Fibroblast of skin of left biceps (primary cell): ENCODE results near the gene PTPRO.
A peak's percentile ranks its signal among the peaks of the same experiment; 100 is the strongest.

ENCODE experiments used
- DNase-seq, 2 experiments: peaks; one replicate each; pipeline ENCODE4 v3.0.0-alpha.2; 2013; ENCODE audit warnings: low read depth in 2 of 2

PTPRO gene

DNA sequence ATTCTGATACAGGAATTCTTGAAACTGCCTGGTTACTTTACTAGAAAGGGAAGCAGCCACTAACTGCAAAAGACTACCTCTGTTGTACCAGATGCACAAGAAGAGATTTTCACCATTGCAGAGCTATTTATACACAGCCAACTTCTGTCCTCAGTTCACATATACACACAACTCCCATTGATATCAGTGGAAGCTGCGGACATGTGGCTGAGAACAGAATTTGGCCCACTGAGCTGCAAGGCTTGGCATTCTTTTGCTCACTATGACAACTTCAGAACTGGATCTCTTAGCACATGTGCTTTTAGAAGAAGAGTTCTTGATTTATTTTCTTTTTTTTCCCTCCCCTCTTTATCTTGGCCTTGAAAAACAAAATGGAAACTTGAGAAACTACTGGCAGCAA is 28.3 kb downstream of the PTPRO start:
- no peak for DNase-seq

DNA sequence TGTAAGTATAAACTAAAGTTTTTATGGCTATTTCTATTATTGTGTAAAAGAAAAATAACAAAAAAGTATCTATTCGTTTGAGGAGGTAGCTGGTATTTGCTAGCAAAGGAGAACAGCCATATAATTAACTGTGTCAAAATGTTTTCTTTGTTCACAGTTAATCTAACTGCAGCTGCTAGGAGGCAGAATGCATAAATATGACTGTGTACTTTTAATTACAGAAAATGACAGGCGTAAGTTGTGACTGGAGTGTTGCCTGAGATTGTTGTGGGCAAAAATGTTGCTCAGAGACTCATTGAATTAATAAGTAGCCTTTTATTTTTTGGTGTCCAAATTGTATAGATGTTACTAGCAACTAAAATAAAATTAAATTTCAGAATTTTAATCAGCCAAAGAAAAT is 33.5 kb downstream of the PTPRO start:
- no peak for DNase-seq

DNA sequence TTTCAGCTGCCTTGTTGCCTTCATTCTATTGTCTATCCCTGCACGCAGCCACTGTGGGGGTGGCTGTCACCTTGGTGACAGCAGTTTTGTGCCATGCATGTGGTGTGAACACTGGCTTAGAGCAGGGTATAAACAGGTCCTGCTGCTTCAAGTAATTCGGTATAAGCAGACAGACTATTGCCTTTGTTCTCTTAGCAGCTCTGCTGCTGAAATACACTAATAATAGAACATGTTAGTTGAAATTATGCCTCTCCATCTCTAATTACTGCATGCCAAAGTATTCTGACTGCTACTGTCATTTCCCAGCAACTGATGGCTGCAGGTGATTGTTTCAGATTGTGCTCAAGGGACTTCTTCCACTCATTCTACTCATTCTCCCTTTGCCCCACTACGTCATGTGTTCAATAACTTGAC is 34.6 kb downstream of the PTPRO start:
- no peak for DNase-seq

DNA sequence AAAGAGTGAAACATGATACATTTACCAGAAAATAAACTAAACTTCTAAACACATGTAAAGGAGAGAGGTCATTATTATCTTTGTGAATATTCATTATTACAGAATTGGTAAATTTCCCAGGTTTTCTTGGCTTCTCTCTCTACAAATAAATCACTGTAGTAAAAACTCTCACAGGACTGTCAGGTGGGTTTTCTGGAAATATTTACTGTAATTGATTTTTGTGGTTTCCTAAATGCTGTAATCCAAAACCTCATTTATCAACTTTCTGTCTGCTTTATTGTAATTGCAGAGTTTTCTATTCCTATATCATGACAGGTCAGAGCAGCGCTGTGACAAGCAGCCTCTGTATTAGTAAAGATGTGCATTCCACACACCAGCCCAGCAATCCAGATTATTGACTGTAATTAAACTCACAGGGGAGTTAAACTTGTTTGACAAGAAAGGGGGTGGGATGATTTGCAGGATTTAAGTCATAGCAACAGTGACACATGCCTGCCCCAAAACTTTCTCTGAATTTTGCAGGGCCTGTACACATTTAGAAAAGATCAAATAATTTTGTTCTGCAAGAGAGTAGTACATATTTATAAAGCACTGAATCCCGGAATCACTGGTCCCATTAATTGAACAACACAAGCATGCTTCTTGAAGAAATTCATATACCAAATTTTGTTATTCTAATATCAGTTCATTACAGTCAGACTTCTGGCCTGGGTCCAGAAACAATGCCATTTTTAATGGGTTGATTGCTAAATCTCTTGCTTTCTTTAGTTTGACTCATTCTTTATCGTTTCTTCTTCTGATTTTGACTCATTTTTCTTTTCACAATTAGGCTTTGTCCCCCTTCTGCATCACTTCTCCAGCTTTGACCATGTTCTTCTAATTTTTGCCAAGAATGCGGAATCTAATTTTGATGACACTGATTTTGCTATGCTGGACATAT is 42.2 kb downstream of the PTPRO start:
- peak in 1 of 2 experiments; percentile 4 for DNase-seq

DNA sequence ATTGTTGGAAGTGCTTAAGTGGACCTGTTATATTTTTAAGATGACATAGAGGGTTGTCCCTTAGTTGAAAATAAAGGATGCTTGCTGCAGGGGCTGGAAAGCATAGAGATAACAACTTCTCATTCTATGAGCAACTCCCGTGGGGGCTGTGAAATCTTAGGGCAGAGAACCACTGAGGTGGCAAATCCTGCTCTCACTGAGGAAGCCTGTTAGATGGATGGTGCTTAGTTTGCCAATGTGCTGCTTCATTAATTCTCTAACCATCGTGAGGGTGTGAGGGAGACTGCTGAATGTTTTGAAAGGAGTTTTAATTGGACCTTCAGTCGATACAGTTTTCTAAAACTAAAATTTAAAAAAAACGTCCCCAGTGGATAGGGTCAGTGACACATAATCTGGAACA is 46.5 kb downstream of the PTPRO start:
- DNase-seq = no peak

DNA sequence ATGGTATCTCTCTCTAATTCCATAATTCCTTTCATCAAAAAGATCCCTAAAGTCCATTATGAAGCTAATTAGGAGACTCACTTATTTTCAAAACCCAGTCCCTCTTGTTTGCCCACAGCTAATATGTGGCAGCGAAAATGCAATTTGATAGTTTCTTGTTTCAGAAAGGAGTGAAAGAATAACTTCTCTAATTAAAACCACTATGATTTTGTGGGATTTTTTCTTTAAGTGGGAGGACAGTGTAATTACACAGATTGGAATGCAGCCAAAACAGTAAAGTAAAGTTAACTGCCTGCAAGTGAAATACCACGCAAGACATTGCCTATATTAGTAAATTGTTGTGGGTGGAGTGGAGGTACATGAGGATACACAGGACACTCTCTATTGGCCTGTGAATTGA is 50.0 kb downstream of the PTPRO start:
- no peak for DNase-seq

DNA sequence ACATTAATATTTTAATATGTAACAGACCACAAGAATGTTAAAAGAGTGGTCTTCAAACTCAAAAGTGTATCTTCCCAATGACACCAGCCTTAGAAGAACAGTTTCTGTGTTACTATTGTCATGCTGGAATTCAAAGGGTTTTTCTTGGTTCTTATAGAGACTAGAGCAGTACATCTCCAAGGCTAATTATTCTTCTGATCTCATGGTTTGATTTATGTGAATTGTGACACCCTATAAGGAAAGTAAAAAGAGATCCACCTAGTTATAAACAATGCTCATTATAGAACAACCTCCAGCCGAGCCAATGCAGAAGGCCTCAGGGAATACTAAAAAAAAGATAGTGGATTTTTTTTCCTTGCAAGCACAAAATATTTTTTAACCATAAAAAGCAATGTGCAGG is 65.5 kb downstream of the PTPRO start:
- DNase-seq = no peak

DNA sequence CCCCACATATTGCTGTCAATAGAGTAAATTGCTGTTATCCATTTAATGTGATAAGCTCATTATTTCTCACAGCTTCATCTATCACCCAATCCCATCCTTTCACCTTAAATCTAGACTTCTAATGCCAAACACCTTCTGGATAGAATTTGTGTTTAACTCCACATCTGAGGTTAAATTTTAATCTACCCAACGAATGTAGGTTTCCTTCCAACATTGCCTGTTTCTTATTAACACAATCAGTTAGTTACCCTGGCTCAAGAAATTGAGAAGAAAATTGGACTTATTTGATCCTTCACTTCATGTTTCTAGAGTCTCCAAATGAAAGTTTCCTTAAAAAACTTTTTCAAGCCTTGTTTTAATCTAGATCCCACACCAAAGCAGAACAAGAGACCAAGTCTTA is 67.3 kb downstream of the PTPRO start:
- DNase-seq = no peak

DNA sequence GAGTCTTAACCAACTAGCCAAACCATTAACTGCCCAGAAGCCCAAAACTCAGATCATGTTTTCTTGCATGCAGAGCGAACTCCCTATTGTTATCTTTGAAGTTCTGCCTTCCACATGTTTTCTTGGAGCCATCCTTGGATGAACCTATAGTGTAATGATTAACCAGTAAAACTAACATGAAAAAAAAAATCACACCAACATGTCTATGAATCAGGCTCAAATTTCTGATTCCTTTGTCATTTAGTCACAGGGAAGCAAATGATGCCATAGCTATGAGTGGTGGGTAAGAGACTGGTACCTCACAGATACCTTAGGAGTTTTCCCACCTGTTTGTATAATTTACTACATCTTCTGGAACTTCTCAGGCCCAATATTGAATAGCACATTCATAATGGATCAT is 70.7 kb downstream of the PTPRO start:
- no peak for DNase-seq

DNA sequence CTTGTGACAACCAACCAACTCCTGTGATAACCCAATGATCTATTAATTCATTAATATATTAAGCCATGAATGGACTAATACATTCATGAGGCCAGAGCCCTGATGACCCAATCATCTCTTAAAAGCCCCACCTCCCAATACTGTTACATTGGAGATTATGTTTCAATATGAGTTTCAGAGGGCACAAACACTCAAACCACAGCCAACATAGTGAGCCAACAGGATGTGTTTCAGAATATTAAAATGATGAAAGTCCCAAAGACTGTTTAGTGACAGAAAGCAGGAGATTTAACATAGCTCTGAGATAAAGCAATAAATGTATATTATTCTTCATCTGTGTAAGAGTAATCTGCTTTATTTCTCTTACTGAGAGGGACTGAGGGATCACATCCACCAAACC is 71.7 kb downstream of the PTPRO start:
- DNase-seq = no peak

DNA sequence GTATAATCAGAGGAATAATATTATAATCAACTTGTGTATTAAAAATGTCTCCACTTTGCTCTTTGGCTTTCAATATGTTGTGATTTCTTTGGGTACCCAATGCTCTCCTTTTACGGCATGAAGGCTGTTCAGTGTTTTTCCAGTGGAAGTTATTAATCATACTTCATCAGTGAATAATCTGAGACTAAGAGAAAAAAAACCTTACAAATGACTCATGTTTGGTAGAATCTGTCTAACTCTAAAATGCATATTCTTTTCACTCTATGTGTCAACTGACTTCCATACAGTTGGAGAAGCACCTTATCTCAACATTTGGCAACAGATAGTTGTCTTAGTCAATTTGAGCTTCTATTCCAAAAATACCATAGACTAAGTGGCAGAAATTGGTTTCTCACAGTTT is 82.2 kb downstream of the PTPRO start:
- DNase-seq = peak; percentile 18 to 30

DNA sequence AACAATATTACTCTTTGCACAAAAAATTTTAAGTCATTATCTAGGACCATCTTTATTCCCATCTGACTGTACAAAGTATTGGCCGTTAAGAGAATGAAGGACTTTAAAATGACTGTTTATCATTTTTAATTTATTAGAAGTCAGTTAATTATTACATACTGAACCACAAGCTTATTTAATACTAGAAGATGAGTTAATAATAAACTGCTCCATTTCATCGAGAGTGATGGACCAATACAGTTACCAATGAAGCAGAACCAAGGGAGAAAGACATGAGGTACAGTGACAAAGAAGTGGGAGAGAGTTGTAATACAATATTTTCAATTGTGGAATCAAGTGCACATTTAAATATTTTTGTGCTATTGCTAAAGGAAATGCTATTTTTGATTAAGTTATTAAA is 83.3 kb downstream of the PTPRO start:
- DNase-seq = no peak

DNA sequence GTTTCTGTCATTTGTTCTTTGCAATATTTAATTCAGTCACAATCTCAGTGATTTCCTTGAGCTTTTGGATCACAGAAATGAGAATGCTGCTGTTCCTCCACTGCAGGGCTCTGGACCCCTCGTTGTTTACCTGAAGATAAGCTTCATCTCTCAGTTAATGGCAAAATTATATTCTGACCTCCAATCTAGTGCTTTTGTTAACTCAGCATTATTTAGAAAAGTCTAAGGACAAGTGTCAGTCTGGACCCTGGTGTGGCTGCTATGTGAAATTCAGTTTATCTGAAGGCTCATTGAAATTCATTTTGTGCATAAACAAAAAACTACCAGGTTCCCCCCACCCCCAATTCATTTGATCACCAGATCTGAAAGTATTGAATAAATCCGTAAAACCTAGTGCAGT is 84.7 kb downstream of the PTPRO start:
- DNase-seq = no peak

DNA sequence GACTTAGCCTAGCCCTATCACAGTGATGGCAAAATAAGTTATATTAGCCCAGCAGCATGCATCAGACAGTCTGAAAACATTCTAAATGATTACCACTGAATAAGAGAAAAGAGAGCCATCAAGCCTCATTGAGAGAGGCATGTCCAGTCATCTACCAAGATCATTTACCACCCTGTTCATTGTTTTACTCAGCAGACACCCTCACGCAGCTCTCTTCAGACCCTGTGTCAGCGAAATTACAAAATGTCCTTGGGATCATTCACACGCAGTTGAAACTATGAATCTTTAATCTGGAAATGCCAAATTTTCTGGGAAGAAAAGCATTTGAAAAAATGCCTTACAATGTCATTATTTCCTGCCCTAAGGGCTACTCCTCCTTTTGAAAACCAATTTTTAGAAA is 89.5 kb downstream of the PTPRO start:
- no peak for DNase-seq

DNA sequence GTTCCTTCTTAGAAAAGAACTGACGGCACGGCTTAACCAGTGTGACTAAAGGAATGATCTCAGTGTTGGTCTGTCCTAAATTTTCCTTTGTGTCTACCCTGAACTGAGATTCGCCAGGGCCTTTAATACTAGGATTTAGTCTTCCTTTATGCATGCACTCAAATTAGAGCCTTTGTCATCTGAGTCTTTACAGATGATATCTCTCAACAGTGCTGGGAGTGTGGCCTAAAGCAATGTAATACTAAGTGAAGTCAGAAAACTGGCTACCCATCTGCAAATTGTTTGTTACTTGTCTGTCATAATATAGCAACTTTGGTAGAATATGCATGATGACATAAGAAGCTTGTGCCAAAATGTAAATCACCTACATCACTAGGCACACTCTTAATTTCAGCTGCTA is 95.4 kb downstream of the PTPRO start:
- DNase-seq = no peak

DNA sequence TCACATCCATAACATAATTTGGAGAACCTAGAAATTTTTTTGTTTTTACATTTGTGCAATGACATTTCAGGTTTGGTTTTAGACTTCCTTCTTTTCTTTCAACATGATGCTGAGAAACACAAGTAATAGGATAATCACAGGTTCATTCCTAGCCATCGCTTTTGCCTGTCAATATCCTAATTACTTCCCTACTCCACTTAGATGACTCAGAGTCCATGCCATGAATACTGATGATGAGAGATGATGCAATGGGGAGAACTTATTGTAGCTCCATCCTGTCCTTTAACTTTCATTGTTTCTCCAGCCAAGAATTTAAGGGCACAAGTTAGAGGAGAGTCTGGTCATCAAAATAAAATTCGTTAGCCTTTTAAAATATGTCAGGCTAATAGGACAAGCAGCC is 101.3 kb downstream of the PTPRO start:
- peak; percentile 4 to 5 for DNase-seq

DNA sequence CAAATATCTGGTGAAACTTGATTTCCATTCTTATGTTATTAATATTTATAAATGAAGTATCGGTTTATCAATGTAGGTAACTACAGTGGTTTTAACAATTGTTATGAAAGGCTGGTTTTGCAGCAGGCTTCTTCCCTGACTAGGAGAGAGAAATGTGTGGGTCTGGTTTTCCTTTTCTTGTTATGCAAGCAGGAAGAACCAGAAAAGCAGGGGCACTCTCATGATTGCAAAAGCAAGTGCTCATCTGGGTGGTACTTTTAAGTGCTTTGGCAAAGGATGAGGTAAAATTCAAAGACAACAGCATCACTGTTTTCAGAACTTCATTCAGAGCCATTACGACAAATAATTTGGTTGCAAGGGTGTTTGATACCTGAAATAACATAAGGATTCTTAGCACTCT is 105.6 kb downstream of the PTPRO start:
- no peak for DNase-seq

DNA sequence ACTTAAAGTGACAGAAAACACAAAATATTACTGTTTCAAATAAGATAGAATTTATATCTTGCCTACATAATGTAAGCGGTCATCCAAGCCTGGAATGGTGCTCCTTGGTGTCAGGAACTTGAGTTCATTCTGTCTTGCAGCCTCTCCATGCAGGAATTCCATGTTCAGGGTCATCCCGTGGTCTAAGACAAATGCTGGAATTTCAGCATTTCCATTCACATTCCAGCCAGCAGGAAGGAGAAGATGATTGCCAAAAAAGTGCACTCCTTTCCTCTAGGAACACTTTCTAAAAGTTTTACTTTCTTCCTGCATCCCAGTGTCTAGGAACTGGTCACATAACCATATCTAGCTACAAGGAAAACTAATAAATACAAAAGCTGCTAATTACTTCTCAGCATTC is 106.3 kb downstream of the PTPRO start:
- no peak for DNase-seq

DNA sequence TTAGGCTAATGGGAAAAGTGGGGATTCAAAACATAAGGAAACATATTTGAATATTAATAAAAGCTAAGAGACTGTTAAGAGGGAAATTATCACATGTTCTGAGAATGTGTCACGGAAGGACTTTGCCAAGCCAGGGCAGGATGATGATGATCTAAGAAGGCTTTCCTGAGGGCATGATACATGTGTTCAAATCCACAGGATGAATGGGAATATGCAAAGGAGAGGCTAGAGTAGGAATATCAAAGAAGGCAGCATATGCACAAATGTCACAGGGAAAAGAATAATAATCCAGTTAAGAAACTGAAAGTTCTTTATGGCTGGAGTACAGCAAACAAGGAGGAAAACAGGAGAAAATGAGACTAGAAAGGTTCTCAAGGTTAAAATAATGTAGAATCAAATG is 107.0 kb downstream of the PTPRO start:
- DNase-seq = no peak

DNA sequence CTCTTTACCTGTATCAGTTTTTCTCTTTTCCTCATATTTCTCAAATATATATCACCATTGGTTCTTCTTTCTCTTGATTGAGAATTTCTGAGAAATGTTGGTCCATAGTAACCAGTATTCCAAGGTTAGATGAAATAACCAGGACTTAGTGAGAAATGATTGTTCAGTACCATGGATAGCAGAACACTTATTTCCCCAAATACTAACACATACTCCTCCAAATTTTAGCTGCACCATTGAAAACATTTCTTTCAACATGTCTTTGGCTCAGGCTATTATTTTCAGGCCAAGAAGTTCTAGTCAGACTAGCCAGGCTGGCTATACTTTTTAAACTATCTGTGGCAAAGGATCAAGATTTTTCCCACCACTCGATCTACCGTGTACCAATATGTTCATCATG is 113.3 kb downstream of the PTPRO start:
- no peak for DNase-seq

DNA sequence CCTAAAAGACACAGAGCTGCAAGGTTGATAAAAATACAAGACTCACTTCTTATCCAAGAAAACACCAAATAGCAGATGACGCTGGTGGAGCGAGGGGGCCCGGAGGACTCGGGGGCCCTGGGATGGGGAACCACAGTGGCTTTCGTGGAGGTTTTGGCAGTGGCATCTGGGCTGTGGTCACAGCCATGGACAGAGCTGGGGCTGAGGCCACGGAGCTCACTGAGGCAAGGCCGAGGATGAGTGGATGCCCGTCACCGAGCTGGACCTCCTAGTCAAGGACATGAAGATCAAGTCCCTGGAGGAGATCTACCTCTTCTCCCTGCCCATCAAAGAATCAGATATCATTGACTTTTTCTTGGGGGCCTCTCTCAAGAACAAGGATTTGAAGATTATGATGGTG is 117.2 kb downstream of the PTPRO start:
- DNase-seq = no peak

DNA sequence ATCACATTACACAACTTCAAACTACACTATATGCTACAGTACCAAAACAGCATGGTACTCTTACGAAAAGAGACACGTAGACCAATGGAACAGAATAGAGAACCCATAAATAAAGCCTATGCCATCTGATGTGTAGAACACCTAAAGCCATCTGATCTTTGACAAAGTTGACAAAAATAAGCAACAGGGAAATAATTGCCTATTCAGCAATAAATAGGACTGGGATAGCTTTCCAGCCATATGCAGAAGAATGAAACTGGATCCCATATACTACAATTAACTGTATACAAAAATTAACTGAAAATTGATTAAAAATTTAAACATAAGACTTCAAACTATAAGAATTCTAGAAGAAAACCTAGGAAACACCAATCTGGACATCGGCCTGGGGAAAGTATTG is 120.7 kb downstream of the PTPRO start:
- no peak for DNase-seq

DNA sequence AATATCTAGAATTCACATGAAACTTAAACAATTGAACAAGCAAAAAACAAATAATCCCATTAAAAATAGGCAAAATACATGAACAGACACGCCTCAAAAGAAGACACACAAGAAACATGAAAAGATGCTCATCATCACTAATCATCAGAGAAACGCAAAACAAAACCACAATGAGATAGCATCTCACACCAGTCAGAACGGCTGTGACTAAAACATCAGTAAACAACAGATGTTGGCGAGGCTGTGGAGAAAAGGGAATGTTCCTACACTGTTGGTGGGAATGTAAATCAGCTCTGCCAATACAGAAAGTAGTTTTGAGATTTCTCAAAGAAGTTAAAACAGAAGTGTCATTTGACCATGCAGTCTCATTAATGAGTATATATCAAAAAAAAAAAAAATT is 121.3 kb downstream of the PTPRO start:
- DNase-seq = no peak

DNA sequence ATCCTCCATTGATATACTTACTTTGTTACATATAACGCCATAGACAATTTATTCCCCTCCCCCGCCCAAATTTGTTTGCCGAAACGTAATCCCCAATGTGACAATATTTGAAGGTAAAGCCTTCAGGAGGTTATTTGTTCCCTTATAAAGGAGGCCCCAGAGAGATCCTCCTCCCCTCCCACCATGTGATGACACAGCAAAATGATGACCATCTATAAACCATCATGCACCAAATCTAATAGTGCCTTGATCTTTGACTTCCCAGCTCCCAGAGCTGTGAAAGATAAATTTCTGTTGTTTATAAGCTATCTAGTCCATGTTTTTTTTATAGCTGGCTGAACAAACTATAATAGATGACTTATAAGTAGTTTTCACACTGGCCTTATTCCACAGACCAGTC is 122.2 kb downstream of the PTPRO start:
- no peak for DNase-seq
